ENCODE measurements around the gene GPRIN3.

The GPRIN3 gene

DNA sequence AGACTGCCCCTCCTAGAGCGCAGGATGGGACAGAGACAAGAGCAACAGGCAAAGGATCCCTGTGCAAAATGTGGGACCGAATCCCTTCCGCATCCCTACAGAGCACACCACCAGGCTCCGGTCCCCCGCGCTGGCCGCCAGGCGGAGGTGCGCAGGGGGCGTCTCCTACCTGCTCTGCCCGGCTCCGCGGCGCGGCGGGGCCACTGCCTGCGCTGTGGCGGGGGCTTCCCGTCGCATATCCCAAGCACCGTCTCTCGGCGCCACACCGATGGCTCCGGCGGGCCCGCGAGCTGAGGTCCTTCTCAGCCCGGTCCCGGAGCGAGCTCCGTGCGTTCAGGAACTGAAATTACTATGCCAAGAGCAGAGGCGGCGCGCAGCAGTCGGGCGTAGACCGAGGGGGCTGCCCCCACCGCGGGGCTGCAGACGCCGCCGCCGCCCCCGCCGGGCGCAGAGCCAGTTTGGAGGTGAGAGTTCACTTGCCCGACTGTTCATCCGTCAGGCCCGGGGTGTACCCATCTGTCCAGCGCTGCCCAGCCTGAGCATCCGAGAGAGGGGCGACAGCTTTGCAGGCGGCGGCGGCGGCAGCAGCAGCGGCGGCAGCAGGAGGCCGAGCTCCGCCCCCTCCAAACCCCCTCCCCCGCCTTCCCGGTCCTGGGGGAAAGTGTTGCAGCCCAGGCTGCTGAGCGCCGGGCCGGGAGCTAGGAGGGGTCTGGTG lies at the start of gene GPRIN3:
Gene GPRIN3 (minus strand): TSS at position 355 of the 715 bp plus-strand sequence. CDS start 57,690 bp downstream, outside the sequence.
- DNase-seq (ENCODE audit: low read depth in 1 of 2, low spot score in 1 of 2): peak; percentile 15 to 24
- in situ Hi-C loops (cut with HindIII; ENCODE audit: low pct_unique_long_range_greater_than_20kb, low sequenced_read_pairs): no loop called here
- TF ChIP-seq JUND (IDR thresholded peaks at IDR 0.05; ENCODE audit: low read depth): no peak

DNA sequence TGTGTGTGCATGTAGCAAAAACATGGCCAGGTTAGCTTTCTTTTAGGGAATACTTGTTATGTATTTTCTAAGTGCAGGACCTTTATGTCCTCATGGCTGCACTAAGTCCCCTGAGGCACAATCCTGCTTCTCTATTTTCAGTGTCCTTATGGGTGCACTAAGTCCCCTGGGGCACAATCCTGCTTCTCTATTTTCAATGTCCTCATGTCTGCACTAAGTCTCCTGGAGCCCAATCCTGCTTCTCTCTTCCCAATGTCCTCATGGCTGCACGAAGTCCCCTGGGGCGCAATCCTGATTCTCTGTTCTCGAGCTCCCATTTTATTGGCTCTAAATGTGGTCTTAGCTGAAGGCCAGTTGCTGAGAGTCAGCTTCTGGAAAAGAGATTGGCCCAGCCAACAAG lies 49.7 kb upstream of the GPRIN3 start:
- in situ Hi-C loops (cut with HindIII; ENCODE audit: low pct_unique_long_range_greater_than_20kb, low sequenced_read_pairs): no loop called here
- TF ChIP-seq JUND (IDR thresholded peaks at IDR 0.05; ENCODE audit: low read depth): no peak

DNA sequence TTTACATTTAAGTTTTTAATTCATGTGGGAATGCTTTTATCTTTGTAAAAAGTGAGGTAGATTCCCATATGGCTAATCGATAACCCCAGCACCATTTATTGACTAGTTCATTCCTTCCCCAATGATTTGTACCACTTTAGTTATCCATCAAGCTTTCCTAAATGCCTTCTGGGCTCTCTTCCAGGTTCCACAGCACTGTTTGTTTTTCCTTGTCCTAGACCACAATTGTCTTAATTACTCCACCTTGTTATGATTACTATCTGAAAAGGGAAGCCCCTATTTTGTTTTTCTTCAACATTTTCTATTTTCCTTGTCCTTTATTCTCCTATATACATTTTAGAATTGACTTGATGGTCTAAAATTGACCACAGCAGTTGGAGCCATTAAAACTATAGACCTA lies 48.5 kb upstream of the GPRIN3 start:
- in situ Hi-C loops (cut with HindIII; ENCODE audit: low pct_unique_long_range_greater_than_20kb, low sequenced_read_pairs): no loop called here
- DNase-seq (ENCODE audit: low read depth in 1 of 2, low spot score in 1 of 2): peak in 1 of 2 experiments; percentile 5
- no peak for TF ChIP-seq JUND (IDR thresholded peaks at IDR 0.05; ENCODE audit: low read depth)

More for the DNA sequence above, 49.7 kb upstream of the GPRIN3 start:
- DNase-seq (ENCODE audit: low read depth in 1 of 2, low spot score in 1 of 2): no peak

DNA sequence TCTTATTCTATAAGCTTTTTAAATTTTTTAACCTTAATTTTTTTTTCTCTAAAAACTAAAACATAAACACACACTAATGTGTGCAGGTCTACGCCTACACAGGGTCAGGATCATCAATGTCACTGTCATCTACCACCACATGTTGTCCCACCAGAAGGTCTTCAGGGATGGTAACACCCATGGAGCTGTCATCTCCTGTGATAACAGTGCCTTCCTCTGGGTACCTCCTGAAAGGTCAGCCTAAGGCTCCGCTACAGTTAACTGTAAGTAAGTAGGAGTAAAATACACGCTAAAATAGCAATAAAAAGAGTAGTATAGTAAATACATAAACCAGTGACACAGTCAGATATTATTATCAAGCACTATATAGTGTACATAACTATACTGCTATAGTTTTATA lies 45.9 kb upstream of the GPRIN3 start:
- no peak for DNase-seq (ENCODE audit: low read depth in 1 of 2, low spot score in 1 of 2)
- TF ChIP-seq JUND (IDR thresholded peaks at IDR 0.05; ENCODE audit: low read depth): no peak
- in situ Hi-C loops (cut with HindIII; ENCODE audit: low pct_unique_long_range_greater_than_20kb, low sequenced_read_pairs): no loop called here

DNA sequence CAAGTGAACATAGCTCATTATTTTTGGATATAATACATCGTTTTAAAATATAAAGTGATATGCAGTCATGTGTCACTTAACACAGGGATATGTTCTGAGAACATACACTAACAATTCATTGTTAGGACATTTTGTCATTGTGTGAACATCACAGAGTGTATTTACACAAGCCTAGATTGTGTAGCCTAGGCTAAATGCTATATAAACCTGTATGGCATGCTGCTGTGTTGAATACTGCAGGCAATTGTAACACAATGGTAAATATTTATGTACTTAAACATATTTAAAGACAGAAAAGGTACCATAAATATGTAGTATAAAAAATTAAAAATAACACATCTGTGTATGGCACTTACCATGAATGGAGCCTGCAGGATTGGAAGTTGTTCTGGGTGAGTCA lies 44.9 kb upstream of the GPRIN3 start:
- no peak for DNase-seq (ENCODE audit: low read depth in 1 of 2, low spot score in 1 of 2)
- in situ Hi-C loops (cut with HindIII; ENCODE audit: low pct_unique_long_range_greater_than_20kb, low sequenced_read_pairs): no loop called here
- TF ChIP-seq JUND (IDR thresholded peaks at IDR 0.05; ENCODE audit: low read depth): no peak

DNA sequence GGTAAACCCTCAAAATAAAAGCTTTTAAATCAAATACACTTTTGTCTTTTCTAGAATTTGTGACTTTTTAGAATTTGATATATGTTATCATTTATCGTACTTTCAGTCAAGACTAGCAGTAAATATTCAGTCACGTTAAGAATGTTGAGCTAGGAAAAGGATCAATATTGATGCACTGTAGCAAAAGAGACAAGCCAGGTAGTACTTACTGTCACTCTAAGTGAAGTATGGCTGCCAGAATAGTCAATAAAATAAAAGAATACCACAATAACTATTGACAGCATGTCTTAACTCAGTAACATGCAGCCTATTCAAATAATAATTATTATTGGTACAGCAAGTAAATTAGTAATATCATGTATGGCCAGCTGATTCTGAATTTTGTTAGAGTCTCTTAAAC lies 43.6 kb upstream of the GPRIN3 start:
- DNase-seq (ENCODE audit: low read depth in 1 of 2, low spot score in 1 of 2): no peak
- in situ Hi-C loops (cut with HindIII; ENCODE audit: low pct_unique_long_range_greater_than_20kb, low sequenced_read_pairs): no loop called here
- TF ChIP-seq JUND (IDR thresholded peaks at IDR 0.05; ENCODE audit: low read depth): no peak

DNA sequence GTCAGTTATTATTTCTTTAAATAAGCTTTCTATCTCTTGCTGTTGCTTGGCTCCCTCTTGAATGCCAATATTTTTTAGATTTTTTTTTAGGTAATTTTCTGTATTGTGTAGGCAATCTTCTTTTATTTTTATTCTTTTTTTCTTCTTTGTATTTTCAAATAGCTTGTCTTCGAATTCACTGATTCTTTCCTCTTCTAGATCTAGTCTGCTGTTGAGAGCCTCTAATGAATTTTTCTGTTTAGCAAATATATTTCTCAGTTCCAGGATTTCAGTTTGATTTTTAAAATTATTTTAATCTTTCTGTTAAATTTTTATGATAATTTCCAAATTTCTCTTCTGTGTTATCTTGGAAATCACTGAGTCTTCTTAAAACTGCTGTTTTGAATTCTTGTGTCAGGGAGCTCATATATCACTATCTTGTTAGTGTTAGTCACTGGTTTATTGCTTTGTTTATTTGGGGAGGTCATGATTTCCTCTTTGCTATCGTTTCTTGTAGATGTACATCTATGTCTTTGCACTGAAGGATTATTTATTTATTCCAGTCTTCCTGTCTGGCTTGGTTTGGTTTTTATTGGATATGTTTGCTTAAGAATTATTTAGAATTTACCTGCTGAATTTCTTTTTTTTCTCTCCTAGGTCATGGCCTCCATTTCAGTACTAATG lies 39.9 kb upstream of the GPRIN3 start:
- in situ Hi-C loops (cut with HindIII; ENCODE audit: low pct_unique_long_range_greater_than_20kb, low sequenced_read_pairs): no loop called here
- DNase-seq (ENCODE audit: low read depth in 1 of 2, low spot score in 1 of 2): no peak
- no peak for TF ChIP-seq JUND (IDR thresholded peaks at IDR 0.05; ENCODE audit: low read depth)

DNA sequence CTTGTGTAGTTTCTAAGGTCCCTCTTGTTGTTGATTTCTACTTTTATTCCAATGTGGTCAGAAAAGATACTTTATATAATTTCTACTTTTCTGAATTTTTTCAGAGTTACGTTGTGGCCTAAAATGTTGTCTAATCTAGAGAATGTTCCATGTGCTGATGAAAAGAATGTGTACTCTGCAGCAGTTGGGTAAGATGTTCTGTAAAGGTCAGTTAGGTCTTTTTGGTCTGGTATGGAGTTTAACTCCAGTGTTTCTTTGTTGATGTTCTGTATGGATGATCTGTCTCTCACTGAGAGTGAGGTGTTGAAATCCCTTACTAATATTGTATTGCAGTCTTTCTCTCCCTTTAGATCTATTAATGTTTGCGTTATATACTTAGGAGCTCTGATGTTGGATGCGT lies 37.0 kb upstream of the GPRIN3 start:
- in situ Hi-C loops (cut with HindIII; ENCODE audit: low pct_unique_long_range_greater_than_20kb, low sequenced_read_pairs): no loop called here
- no peak for DNase-seq (ENCODE audit: low read depth in 1 of 2, low spot score in 1 of 2)
- TF ChIP-seq JUND (IDR thresholded peaks at IDR 0.05; ENCODE audit: low read depth): no peak

DNA sequence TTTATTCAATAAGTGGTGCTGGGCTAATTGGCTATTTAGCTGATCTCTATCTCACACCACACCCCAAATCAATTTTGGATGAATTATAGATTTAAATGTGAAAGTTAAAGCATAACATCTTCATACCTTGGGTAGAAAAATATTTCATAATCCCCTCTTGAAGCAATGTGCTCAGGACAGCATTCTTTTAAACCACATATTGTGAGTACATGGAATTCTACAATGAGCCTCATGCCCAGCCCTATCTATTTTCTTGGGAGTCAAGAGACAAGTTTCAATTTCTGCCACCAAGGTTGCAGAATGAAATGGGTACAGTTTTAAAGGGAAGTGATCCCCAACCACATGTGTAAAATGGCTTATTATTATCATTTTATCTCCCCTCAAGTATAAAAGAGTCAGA lies 30.6 kb upstream of the GPRIN3 start:
- in situ Hi-C loops (cut with HindIII; ENCODE audit: low pct_unique_long_range_greater_than_20kb, low sequenced_read_pairs): no loop called here
- no peak for TF ChIP-seq JUND (IDR thresholded peaks at IDR 0.05; ENCODE audit: low read depth)
- no peak for DNase-seq (ENCODE audit: low read depth in 1 of 2, low spot score in 1 of 2)

DNA sequence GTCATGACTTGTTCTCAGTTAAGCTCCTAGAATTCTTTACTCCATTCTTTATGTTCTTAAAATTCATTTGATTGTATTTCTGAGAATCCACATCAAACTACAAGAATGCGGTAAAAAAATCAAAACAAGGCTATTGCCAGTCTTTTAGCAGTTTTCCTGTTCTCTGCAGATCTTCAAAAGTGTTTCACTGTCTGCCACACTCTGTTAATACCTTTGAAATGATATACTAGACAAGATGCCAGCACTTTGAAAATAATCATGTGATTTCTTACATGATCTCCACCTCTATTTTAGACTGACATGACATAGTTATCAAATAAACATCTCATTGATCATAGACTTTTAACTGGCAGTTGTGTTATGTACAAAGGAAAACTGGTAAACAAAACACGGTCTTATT lies 30.1 kb upstream of the GPRIN3 start:
- in situ Hi-C loops (cut with HindIII; ENCODE audit: low pct_unique_long_range_greater_than_20kb, low sequenced_read_pairs): no loop called here
- DNase-seq (ENCODE audit: low read depth in 1 of 2, low spot score in 1 of 2): no peak
- no peak for TF ChIP-seq JUND (IDR thresholded peaks at IDR 0.05; ENCODE audit: low read depth)

DNA sequence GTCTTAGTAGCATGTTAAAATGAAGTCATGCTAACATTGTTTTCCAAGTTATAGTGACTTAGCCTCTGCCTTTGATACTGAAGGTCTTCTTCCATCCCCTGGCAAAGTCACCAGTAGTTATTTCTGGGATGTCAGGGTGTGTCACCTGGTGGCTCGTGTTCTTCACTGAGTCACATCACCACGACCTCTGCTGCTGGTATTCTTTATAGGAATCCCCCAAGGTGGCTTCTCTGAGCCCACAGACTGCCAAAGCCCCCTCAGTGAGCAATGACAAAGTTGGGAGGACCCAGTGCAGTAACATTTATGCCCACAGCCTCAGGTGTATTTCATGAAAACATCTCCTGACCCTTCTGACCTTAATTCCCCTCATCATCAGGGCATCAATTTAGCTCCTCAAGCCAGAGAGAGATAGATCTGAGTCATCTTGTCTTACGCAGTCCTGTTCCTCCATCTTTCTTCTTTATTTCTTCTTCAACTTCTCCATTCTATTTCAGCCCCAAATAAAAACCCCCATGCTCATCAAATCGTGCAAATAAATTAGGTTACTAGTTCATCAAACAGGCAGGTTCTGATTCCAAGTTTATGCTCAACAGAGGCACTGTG lies 29.3 kb upstream of the GPRIN3 start:
- no peak for DNase-seq (ENCODE audit: low read depth in 1 of 2, low spot score in 1 of 2)
- no peak for TF ChIP-seq JUND (IDR thresholded peaks at IDR 0.05; ENCODE audit: low read depth)
- in situ Hi-C loops (cut with HindIII; ENCODE audit: low pct_unique_long_range_greater_than_20kb, low sequenced_read_pairs): no loop called here

DNA sequence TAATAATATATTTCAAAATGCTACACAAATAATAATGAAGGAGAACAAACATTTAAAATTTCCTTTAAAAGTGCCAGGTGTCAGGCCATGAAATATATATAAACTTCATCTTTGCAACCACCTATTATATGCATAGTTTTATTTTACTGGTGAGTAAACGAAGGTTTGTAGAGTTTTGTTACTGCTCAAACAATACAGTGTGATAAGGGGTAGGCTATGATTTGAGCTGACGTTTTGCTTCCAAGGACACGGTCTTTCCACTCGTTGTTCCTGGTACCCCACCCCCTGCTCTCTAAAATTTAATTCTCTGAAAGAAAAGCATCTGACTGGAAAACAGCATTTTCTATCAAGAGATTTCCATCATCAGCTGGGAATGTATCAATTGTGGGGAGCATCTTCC lies 27.2 kb upstream of the GPRIN3 start:
- TF ChIP-seq JUND (IDR thresholded peaks at IDR 0.05; ENCODE audit: low read depth): no peak

DNA sequence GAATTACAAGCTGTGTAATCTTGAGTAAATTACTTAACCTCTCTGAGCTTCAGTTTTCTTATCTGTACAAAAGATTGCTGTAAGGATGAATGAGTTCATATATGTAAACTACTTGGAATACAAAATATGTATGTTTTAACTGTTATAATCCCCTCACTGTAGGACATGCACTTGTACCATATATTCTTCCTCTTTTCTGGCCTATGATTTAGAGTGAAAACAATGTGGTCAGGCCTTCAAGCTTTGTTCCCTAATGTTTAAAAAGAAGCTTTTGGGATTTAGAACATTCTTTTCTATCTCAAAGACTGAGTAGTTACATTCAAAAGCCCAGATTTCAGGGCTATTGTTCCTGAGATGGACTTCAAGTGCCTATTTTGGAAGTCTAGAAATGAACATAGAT lies 26.7 kb upstream of the GPRIN3 start:
- no peak for TF ChIP-seq JUND (IDR thresholded peaks at IDR 0.05; ENCODE audit: low read depth)
- in situ Hi-C loops (cut with HindIII; ENCODE audit: low pct_unique_long_range_greater_than_20kb, low sequenced_read_pairs): no loop called here

More for the DNA sequence above, 27.2 kb upstream of the GPRIN3 start:
- DNase-seq (ENCODE audit: low read depth in 1 of 2, low spot score in 1 of 2): no peak
- in situ Hi-C loops (cut with HindIII; ENCODE audit: low pct_unique_long_range_greater_than_20kb, low sequenced_read_pairs): no loop called here

More for the DNA sequence above, 26.7 kb upstream of the GPRIN3 start:
- DNase-seq (ENCODE audit: low read depth in 1 of 2, low spot score in 1 of 2): no peak

Measured in T47D (cell line).